ENCODE results near the gene DCBLD1.

DNA sequence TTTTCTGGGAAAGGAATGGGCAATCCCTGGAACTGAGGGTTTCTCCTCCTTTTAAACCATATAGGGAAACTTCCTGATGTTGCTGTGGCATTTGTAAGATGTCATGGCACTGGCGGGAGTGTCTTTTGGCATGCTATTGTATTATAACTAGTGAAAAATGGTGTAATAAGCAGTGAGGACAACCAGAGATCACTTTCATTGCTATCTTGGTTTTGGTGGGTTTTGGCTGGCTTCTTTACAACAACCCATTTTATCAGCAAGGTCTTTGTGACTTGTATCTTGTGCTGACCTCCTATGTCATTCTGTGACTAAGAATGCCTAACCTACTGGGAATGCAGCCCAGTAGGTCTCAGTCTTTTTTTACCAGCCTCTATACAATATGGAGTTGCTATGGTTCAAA is 9.1 kb upstream of the DCBLD1 start:
- TF ChIP-seq CTCF (conservative IDR thresholded peaks at IDR 0.05; ENCODE audit: low read length) (no peak), EZH2phosphoT487 (IDR thresholded peaks at IDR 0.05; ENCODE audit: borderline replicate concordance) (no peak)

Measured in Loucy (cell line).